ENCODE measurements around the gene FOXP4.

GRCh38 chr6:41622206-41622988 lies 76.2 kb downstream of the FOXP4 start:
- TF ChIP-seq, protein P1, sequence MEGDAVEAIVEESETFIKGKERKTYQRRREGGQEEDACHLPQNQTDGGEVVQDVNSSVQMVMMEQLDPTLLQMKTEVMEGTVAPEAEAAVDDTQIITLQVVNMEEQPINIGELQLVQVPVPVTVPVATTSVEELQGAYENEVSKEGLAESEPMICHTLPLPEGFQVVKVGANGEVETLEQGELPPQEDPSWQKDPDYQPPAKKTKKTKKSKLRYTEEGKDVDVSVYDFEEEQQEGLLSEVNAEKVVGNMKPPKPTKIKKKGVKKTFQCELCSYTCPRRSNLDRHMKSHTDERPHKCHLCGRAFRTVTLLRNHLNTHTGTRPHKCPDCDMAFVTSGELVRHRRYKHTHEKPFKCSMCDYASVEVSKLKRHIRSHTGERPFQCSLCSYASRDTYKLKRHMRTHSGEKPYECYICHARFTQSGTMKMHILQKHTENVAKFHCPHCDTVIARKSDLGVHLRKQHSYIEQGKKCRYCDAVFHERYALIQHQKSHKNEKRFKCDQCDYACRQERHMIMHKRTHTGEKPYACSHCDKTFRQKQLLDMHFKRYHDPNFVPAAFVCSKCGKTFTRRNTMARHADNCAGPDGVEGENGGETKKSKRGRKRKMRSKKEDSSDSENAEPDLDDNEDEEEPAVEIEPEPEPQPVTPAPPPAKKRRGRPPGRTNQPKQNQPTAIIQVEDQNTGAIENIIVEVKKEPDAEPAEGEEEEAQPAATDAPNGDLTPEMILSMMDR (IDR thresholded peaks at IDR 0.05; ENCODE audit: low read depth, low read length) = no peak
- TF ChIP-seq EZH2phosphoT487 (IDR thresholded peaks at IDR 0.05; ENCODE audit: low read depth) = no peak

Data from OCI-LY3 (cell line).